ENCODE data around the gene HMCN1.

- no peak for TF ChIP-seq CTCF (IDR thresholded peaks at IDR 0.05)
- TF ChIP-seq POLR2A (IDR thresholded peaks at IDR 0.05): no peak
These were observed 204.2 kb downstream of the HMCN1 start for GRCh38 chr1:185938396-185938795.

Measured in thyroid gland (tissue), 4 donors.